Trophoblast cell (in vitro differentiated cells and primary cell): ENCODE data around the gene SCAMP2.

Experiments
- DNase-seq, 2 donors: peaks; one replicate each; pipeline ENCODE4 v3.0.0-alpha.2; 2016
- H2AFZ ChIP-seq: 2 replicates; pipeline ENCODE4 v1.6.1; 2013; ENCODE audit warnings: low read length, moderate library complexity, mild to moderate bottlenecking; ENCODE audit not compliant: insufficient read depth, poor library complexity
- H2AK5ac ChIP-seq: 2 replicates; pipeline ENCODE4 v1.6.1; 2013; ENCODE audit warnings: mild to moderate bottlenecking, low read length
- H2BK120ac ChIP-seq: 2 replicates; pipeline ENCODE4 v1.6.1; 2013; ENCODE audit warnings: low read length, mild to moderate bottlenecking, moderate library complexity; ENCODE audit not compliant: insufficient read depth, poor library complexity
- H2BK12ac ChIP-seq: 2 replicates; pipeline ENCODE4 v1.6.1; 2013; ENCODE audit warnings: mild to moderate bottlenecking, low read length, moderate library complexity
- H2BK5ac ChIP-seq: 2 replicates; pipeline ENCODE4 v1.6.1; 2013; ENCODE audit warnings: low read length, low read depth, moderate library complexity, mild to moderate bottlenecking; ENCODE audit not compliant: poor library complexity
- H3K14ac ChIP-seq: 2 replicates; pipeline ENCODE4 v1.6.1; 2013; ENCODE audit warnings: mild to moderate bottlenecking, low read length
- H3K18ac ChIP-seq: 2 replicates; pipeline ENCODE4 v1.6.1; 2013; ENCODE audit warnings: mild to moderate bottlenecking, low read length
- H3K23ac ChIP-seq: 2 replicates; pipeline ENCODE4 v1.6.1; 2013; ENCODE audit warnings: low read length
- H3K27ac ChIP-seq: 2 replicates; pipeline ENCODE4 v1.5.1; 2013; ENCODE audit warnings: low read depth, mild to moderate bottlenecking, inconsistent platforms, low read length, moderate library complexity
- H3K27me3 ChIP-seq: 2 replicates; pipeline ENCODE4 v1.6.1; 2013; ENCODE audit warnings: inconsistent platforms, mild to moderate bottlenecking, low read length, moderate library complexity; ENCODE audit not compliant: insufficient read depth
- H3K36me3 ChIP-seq, 2 experiments: 1 replicate in 1 of 2; 2 replicates in 1 of 2; pipeline ENCODE4 v1.6.1; 2013; ENCODE audit warnings: low read length in 2 of 2, mild to moderate bottlenecking in 2 of 2, moderate library complexity in 1 of 2; ENCODE audit not compliant: insufficient read depth in 2 of 2, control insufficient read depth in 1 of 2
- H3K4ac ChIP-seq: 2 replicates; pipeline ENCODE4 v1.6.1; 2013; ENCODE audit warnings: low read depth, mild to moderate bottlenecking, low read length, moderate library complexity
- H3K4me1 ChIP-seq, 2 experiments: 1 replicate in 1 of 2; 2 replicates in 1 of 2; pipeline ENCODE4 v1.6.1; 2013; ENCODE audit warnings: low read length in 2 of 2, mild to moderate bottlenecking in 2 of 2, moderate library complexity in 1 of 2; ENCODE audit not compliant: insufficient read depth in 2 of 2, control insufficient read depth in 1 of 2
- H3K4me2 ChIP-seq: 2 replicates; pipeline ENCODE4 v1.6.1; 2013; ENCODE audit warnings: inconsistent platforms, mild to moderate bottlenecking, low read length, moderate library complexity
- H3K4me3 ChIP-seq: 2 replicates; pipeline ENCODE4 v1.5.1; 2013; ENCODE audit warnings: mild to moderate bottlenecking, low read depth, low read length, inconsistent platforms
- H3K79me1 ChIP-seq: one replicate; pipeline ENCODE4 v1.6.1; 2013; ENCODE audit warnings: low read length
- H3K79me2 ChIP-seq: 2 replicates; pipeline ENCODE4 v1.6.1; 2013; ENCODE audit warnings: low read length, mild to moderate bottlenecking; ENCODE audit not compliant: control insufficient read depth, insufficient read depth, poor library complexity
- H3K9ac ChIP-seq: 2 replicates; pipeline ENCODE4 v1.6.1; 2013; ENCODE audit warnings: mild to moderate bottlenecking, low read length
- H3K9me3 ChIP-seq: 2 replicates; pipeline ENCODE4 v1.6.1; 2013; ENCODE audit warnings: low read depth, mild to moderate bottlenecking, control low read depth, inconsistent platforms, low read length; ENCODE audit not compliant: insufficient read depth
- H4K12ac ChIP-seq: 2 replicates; pipeline ENCODE4 v1.6.1; 2013; ENCODE audit warnings: low read depth, mild to moderate bottlenecking, low read length, moderate library complexity
- H4K8ac ChIP-seq: 2 replicates; pipeline ENCODE4 v1.6.1; 2013; ENCODE audit warnings: low read depth, mild to moderate bottlenecking, low read length, moderate library complexity
- H4K91ac ChIP-seq: one replicate; pipeline ENCODE4 v1.6.1; 2013; ENCODE audit warnings: low read depth, mild to moderate bottlenecking, low read length, moderate library complexity
- WGBS: extraction: QIAGEN DNeasy Blood & Tissue Kit; methylation state at CpG from one replicate; pipeline ENCODE4 v1.1.7; 2013; ENCODE audit warnings: missing lambda C conversion rate; ENCODE audit not compliant: insufficient read length, insufficient coverage; ENCODE audit errors: extremely low coverage; 5-methylcytosine and 5-hydroxymethylcytosine counted together

SCAMP2 gene

GRCh38 chr15:74863239-74864056 is 9.7 kb downstream of the SCAMP2 start:
- H4K91ac ChIP-seq, result no peak overlapping the region
- no peak overlapping the region for H3K18ac ChIP-seq
- peaks cover 2 to 4% of the 10 kb centered on the region in 2 experiments for H3K36me3 ChIP-seq
- H3K4me1 ChIP-seq, result peaks cover 14 to 22% of the 10 kb centered on the region in 2 experiments
- no peak overlapping the region for H2BK120ac ChIP-seq
- no peak overlapping the region for H4K8ac ChIP-seq
- H3K14ac ChIP-seq, result no peak overlapping the region
- no CpG with 5 or more reads among the region's 11 CpGs for WGBS
- no peak overlapping the region for H2BK12ac ChIP-seq
- H4K12ac ChIP-seq, result no peak overlapping the region
- no peak for DNase-seq
- no peak overlapping the region for H3K27ac ChIP-seq
- no peak overlapping the region for H3K4me2 ChIP-seq
- peaks cover 3% of the 10 kb centered on the region for H3K79me2 ChIP-seq
- no peak overlapping the region for H3K4me3 ChIP-seq
- peaks cover 2% of the 10 kb centered on the region for H3K79me1 ChIP-seq
- no peak overlapping the region for H3K9ac ChIP-seq
- H3K23ac ChIP-seq, result no peak overlapping the region
- no peaks in the 10 kb centered on the region for H3K27me3 ChIP-seq
- H3K4ac ChIP-seq, result no peak overlapping the region
- H2BK5ac ChIP-seq, result no peak overlapping the region
- H2AK5ac ChIP-seq, result no peak overlapping the region
- peaks cover 2% of the 10 kb centered on the region for H3K9me3 ChIP-seq
- no peak overlapping the region for H2AFZ ChIP-seq

- Histone ChIP-seq H3K79me2 (peaks cover 5% of the 10 kb centered on the region), H2AK5ac (no peak overlapping the region), H3K9ac (no peak overlapping the region), H2BK12ac (no peak overlapping the region), H2BK5ac (no peak overlapping the region), H4K91ac (no peak overlapping the region), H3K4me2 (no peak overlapping the region), H3K27ac (no peak overlapping the region), H3K79me1 (no peaks in the 10 kb centered on the region), H4K8ac (no peak overlapping the region), H3K36me3 (peaks cover 11% of the 10 kb centered on the region in 2 experiments), H3K14ac (no peak overlapping the region), H3K27me3 (no peaks in the 10 kb centered on the region), H2BK120ac (no peak overlapping the region), H3K4ac (no peak overlapping the region), H3K4me1 (peaks cover 14% of the 10 kb centered on the region in 2 experiments), H3K9me3 (no peaks in the 10 kb centered on the region), H3K18ac (no peak overlapping the region), H3K23ac (no peak overlapping the region), H3K4me3 (no peak overlapping the region), H4K12ac (no peak overlapping the region), H2AFZ (no peak overlapping the region)
- WGBS, result no CpG with 5 or more reads among the region's 4 CpGs
- no peak for DNase-seq
These were observed 14.8 kb downstream of the SCAMP2 start for GRCh38 chr15:74858369-74858740.

- Histone ChIP-seq H3K4me1 (peaks cover 14% of the 10 kb centered on the region in 2 experiments), H3K79me2 (peaks cover 5% of the 10 kb centered on the region), H2BK5ac (no peak overlapping the region), H3K4ac (no peak overlapping the region), H2AFZ (no peak overlapping the region), H3K18ac (peak overlapping the region; percentile 51), H3K4me3 (no peak overlapping the region), H3K79me1 (no peaks in the 10 kb centered on the region), H3K14ac (peak overlapping the region; percentile 37), H3K23ac (no peak overlapping the region), H3K27ac (no peak overlapping the region), H2BK120ac (no peak overlapping the region), H3K27me3 (no peaks in the 10 kb centered on the region), H2AK5ac (no peak overlapping the region), H4K8ac (no peak overlapping the region), H4K91ac (peak overlapping the region; percentile 33), H3K9me3 (no peaks in the 10 kb centered on the region), H3K36me3 (peaks cover 16% of the 10 kb centered on the region in 2 experiments), H3K9ac (no peak overlapping the region), H2BK12ac (no peak overlapping the region), H4K12ac (no peak overlapping the region), H3K4me2 (no peak overlapping the region)
- DNase-seq, result no peak
- no CpG with 5 or more reads among the region's 9 CpGs for WGBS
These were observed 15.3 kb downstream of the SCAMP2 start for GRCh38 chr15:74857671-74858368.

GRCh38 chr15:74857082-74857655 is 16.0 kb downstream of the SCAMP2 start:
- Histone ChIP-seq H3K4me1 (peaks cover 14 to 15% of the 10 kb centered on the region in 2 experiments), H3K27ac (no peak overlapping the region), H3K79me2 (peaks cover 5% of the 10 kb centered on the region), H3K4ac (no peak overlapping the region), H4K91ac (no peak overlapping the region), H3K4me3 (no peak overlapping the region), H3K27me3 (no peaks in the 10 kb centered on the region), H4K8ac (no peak overlapping the region), H2BK12ac (no peak overlapping the region), H3K79me1 (no peaks in the 10 kb centered on the region), H3K36me3 (peaks cover 20 to 22% of the 10 kb centered on the region in 2 experiments), H3K18ac (no peak overlapping the region), H3K9ac (no peak overlapping the region), H2BK120ac (no peak overlapping the region), H3K4me2 (no peak overlapping the region), H2BK5ac (no peak overlapping the region), H3K14ac (no peak overlapping the region), H4K12ac (no peak overlapping the region), H2AK5ac (no peak overlapping the region), H3K23ac (no peak overlapping the region), H2AFZ (no peak overlapping the region), H3K9me3 (no peaks in the 10 kb centered on the region)
- DNase-seq, result peak; percentile 76 to 82
- no CpG with 5 or more reads among the region's 5 CpGs for WGBS
